T-helper 1 cell treated with Interleukin-12 subunit alpha and Interleukin-12 subunit beta and Interleukin-4 antibody, amounts not matched to agents 30 μg/mL and 1 μg/mL, for 36 hours (primary cell): Measurements from ENCODE around the gene SLC30A3.

Source experiments
- H3K27ac Mint-ChIP-seq: one replicate; pipeline ENCODE4 v1.8.0; 2021; ENCODE audit warnings: mild to moderate bottlenecking, mixed read lengths
- H3K27me3 Mint-ChIP-seq: one replicate; pipeline ENCODE4 v1.8.0; 2021; ENCODE audit warnings: low read depth, mixed read lengths
- H3K36me3 Mint-ChIP-seq: one replicate; pipeline ENCODE4 v1.8.0; 2021; ENCODE audit warnings: low read depth, mixed read lengths
- H3K4me1 Mint-ChIP-seq: one replicate; pipeline ENCODE4 v1.8.0; 2021; ENCODE audit warnings: low read depth, mixed read lengths
- H3K4me3 Mint-ChIP-seq: one replicate; pipeline ENCODE4 v1.8.0; 2021; ENCODE audit warnings: mild to moderate bottlenecking, moderate library complexity, mixed read lengths
- H3K9me3 Mint-ChIP-seq: one replicate; pipeline ENCODE4 v1.8.0; 2021; ENCODE audit warnings: mixed read lengths

Gene SLC30A3

DNA sequence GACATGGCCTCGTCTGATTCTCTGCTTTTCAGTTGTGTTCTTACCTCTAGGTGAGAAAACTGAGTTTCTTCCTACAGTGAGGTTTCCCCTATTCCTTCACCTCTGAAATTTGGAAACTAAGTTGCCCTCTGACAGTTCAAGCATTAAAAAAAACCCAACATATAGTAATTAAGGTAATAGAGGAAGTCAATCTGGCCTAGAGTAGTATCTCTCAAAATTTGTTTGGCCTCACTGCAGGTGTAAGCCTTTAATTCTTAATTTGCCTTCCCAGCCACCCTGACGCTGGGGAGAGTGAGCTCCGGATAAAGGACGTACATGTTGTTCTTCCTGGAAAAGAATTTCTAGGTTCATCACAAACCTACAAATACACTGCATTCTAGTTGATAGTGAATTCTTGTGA is 44.2 kb downstream of the SLC30A3 start:
- Mint-ChIP-seq H3K27ac (no peak overlapping the region), H3K36me3 (peaks cover 35% of the 10 kb centered on the region), H3K9me3 (no peaks in the 10 kb centered on the region), H3K4me3 (peak overlapping the region; percentile 95), H3K4me1 (peaks cover 28% of the 10 kb centered on the region), H3K27me3 (no peaks in the 10 kb centered on the region)

DNA sequence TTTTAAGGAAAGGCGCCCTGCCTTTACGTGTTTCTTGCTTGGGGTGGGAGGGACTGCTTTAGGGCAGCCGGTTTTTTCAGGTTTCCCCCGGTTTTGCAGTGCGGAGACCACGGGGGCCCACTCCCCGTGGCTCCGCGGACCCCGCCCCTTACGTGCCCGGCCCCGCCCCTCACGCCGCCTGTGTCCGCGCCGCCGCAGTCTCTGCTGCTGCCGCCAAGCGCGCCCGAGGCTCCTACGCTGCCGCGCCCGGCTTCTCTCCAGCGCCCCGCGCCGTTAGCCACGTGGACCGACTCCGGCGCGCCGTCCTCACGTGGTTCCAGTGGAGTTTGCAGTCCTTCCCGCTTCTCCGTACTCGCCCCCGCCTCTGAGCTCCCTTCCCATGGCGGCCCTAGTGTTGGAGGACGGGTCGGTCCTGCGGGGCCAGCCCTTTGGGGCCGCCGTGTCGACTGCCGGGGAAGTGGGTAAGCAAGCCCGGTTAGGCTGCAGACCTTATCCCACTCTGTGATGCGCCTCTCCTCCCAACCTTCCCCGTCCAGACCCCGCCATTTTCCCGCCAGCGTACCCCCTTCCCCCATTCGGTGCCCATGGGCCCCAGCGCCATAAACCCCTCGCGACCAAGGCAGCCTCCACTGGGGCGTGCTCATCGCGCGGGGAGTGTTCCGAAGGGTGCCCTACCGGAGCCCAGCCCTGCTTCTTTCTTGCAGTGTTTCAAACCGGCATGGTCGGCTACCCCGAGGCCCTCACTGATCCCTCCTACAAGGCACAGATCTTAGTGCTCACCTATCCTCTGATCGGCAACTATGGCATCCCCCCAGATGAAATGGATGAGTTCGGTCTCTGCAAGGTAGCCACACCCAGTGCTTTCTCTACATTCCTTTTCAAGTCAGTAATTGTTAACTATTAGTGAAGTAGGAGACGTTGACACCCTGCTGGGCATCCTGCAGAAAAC is 45.4 kb downstream of the SLC30A3 start, which contains the start of gene CAD:
TSS of gene CAD (plus strand) at position 197 of the 949 bp plus-strand sequence. CDS start at position 380, 183 bp downstream.
- peak within 1 kb of the TSS; percentile 95 for H3K4me3 Mint-ChIP-seq
- H3K4me1 Mint-ChIP-seq: peaks cover 37% of the 10 kb centered on the region
- H3K36me3 Mint-ChIP-seq: peaks cover 30% of the 10 kb centered on the region
- H3K27me3 Mint-ChIP-seq: no peaks in the 10 kb centered on the region
- no peaks in the 10 kb centered on the region for H3K9me3 Mint-ChIP-seq
- H3K27ac Mint-ChIP-seq: peak within 1 kb of the TSS; percentile 93

GRCh38 chr2:27216416-27217137 is 46.3 kb downstream of the SLC30A3 start:
- peak overlapping the region; percentile 95 for H3K4me3 Mint-ChIP-seq
- no peaks in the 10 kb centered on the region for H3K9me3 Mint-ChIP-seq
- H3K27me3 Mint-ChIP-seq: no peaks in the 10 kb centered on the region
- peaks cover 37% of the 10 kb centered on the region for H3K4me1 Mint-ChIP-seq
- H3K36me3 Mint-ChIP-seq: peaks cover 24% of the 10 kb centered on the region
- peak overlapping the region; percentile 93 for H3K27ac Mint-ChIP-seq

DNA sequence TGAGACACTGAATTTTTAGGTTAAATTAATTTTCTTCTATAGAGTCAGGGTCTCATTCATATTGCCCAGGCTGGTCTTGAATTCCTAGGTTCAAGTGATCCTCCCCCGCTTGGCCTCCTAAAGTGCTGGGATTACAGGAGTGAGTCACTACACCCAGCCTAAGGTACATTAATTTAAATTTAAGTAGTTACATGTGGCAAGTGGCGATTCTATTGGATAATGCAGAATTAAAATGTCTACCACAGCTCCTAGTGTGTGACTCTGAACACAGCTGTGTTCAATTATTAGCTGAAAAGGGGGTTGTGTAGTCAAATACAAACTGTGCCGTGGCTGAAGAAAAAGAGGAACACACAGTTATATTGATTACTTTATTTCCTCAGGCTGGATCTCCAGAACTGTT is 47.9 kb downstream of the SLC30A3 start:
- Mint-ChIP-seq H3K4me1 (peaks cover 38% of the 10 kb centered on the region), H3K9me3 (no peaks in the 10 kb centered on the region), H3K36me3 (peaks cover 14% of the 10 kb centered on the region), H3K4me3 (no peak overlapping the region), H3K27me3 (no peaks in the 10 kb centered on the region), H3K27ac (no peak overlapping the region)

DNA sequence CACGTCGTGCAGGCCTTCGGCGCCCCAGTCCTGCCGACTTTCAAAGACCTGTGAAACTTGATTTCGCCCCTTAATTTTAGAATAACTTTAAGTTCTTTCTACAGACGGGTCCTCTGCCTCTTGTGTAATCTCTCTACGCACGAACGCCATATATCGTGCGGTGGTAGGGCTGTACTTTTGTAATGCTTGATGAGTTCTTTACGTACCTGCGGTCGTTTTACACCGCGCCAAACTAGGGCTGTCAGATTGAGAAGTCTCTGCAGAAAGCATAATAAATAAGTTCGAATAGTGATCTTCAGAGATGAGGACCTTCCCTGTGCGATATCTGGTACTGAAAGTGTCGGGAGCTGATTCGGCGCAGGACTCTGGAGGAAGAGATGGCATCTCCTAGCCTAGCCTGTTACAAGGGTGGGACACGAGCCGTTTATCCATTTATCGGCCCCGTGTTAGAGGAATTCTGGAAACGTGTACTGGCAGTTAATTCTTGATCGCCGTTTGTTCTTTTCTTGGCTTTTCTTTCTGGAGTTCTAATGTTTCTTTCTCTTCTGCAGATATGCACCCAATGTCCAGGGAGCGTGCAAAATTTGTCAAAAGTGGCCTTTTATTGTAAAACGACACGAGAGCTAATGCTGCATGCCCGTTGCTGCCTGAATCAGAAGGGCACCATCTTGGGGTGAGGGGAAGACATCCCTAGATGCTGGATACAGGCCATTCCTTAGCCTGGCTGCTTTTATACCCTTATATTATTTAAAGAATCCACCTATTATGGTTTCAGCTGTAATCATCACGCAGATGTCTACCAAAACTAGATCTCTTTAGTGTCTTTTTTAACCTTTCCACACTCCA is 50.0 kb downstream of the SLC30A3 start:
- Mint-ChIP-seq H3K9me3 (no peaks in the 10 kb centered on the region), H3K27me3 (no peaks in the 10 kb centered on the region), H3K4me3 (peak overlapping the region; percentile 98), H3K27ac (peak overlapping the region; percentile 100), H3K36me3 (peaks cover 23% of the 10 kb centered on the region), H3K4me1 (peaks cover 40% of the 10 kb centered on the region)

- Mint-ChIP-seq H3K4me1 (peaks cover 38% of the 10 kb centered on the region), H3K36me3 (peaks cover 21% of the 10 kb centered on the region)
Observed at GRCh38 chr2:27211943-27212625, 50.8 kb downstream of the SLC30A3 start, which contains the start of the genes ATRAID and SLC5A6. TSS of gene ATRAID (plus strand) at chr2:27212041. CDS start at chr2:27212369, 328 bp downstream. TSS of gene SLC5A6 (minus strand) at chr2:27212268. CDS start at chr2:27207650, 4,618 bp downstream.

DNA sequence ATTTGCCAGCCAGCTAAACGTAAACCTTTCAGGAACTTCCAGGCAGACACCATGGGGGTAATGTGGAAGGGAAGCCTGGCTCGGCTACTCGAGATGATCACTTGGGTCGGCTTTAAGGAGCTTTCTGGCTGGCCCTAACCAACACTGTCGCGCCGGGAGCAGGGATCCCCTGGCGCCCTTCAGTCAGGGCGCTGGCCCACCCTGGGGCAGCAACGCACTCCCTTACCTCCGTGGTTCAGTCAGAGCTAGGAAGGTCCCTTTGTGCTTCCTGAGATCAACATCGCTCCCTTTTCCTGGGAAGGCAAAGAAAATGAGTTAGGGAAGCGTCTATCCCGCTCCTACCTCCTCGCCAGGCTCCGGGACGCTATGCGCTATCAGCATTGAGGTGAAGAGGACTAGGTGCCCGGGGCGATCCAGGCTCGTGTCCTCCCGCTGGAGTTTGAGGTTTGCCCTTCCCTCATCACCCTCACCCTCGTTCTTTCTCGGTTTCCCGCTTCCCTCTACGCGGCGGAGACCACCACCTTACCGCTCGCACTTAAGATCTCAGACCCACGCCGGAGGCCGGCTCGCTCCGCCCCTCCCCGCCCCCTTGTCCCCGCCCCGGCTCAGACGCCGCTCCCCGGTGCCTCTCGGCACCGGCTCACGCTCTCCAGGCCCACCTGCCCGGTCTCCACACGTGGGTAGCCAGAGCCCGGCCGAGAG is 51.5 kb downstream of the SLC30A3 start:
- H3K4me1 Mint-ChIP-seq: peaks cover 31% of the 10 kb centered on the region
- H3K4me3 Mint-ChIP-seq: peak overlapping the region; percentile 98
- H3K27me3 Mint-ChIP-seq: no peaks in the 10 kb centered on the region
- H3K36me3 Mint-ChIP-seq: peaks cover 18% of the 10 kb centered on the region
- no peaks in the 10 kb centered on the region for H3K9me3 Mint-ChIP-seq
- H3K27ac Mint-ChIP-seq: peak overlapping the region; percentile 89

More at GRCh38 chr2:27211943-27212625, 50.8 kb downstream of the SLC30A3 start, which contains the start of the genes ATRAID and SLC5A6:
- peak within 1 kb of the TSS; percentile 100 for H3K27ac Mint-ChIP-seq
- H3K27me3 Mint-ChIP-seq: no peaks in the 10 kb centered on the region
- peak within 1 kb of the TSS; percentile 98 for H3K4me3 Mint-ChIP-seq
- H3K9me3 Mint-ChIP-seq: no peaks in the 10 kb centered on the region

DNA sequence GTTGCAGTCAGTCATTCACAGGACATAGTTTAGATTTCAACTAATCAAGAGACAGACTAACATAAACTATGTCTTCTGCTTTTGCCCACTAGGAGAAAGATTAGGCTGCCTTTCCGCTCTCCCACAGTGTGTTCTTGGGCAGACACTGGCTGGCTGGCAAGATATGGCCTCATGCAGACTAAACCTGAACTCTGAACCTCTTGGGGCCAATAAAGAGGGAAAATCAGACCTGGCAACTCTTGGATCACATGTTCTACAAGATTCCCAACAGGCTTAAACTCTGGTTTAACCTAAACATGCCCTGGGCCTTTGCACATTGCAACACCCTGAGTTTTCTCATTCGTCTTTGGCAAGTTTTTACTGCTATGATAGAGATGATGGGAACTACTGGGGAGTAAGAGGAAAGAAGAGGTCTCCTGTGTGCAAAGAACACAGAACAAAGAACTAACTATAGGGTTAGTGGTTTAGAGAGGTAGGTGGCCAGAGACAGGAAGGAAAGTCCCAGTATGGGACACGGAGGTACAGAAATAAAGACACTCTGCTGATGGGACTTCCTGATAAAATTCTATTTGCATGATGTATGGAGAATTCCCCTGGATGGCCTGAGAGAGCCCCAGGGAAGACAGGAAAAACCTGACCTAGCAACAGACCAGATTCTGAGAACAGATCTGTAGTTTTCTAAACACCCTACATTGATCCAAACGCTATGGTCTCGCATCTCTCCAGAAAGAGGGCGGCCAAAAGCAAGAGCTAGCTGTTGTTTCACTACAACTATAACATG is 53.0 kb downstream of the SLC30A3 start:
- H3K4me3 Mint-ChIP-seq: peak overlapping the region; percentile 46
- no peaks in the 10 kb centered on the region for H3K9me3 Mint-ChIP-seq
- no peaks in the 10 kb centered on the region for H3K27me3 Mint-ChIP-seq
- H3K4me1 Mint-ChIP-seq: peaks cover 31% of the 10 kb centered on the region
- peak overlapping the region; percentile 41 for H3K27ac Mint-ChIP-seq
- H3K36me3 Mint-ChIP-seq: peaks cover 21% of the 10 kb centered on the region

- Mint-ChIP-seq H3K4me1 (peaks cover 34% of the 10 kb centered on the region), H3K27me3 (no peaks in the 10 kb centered on the region), H3K9me3 (no peaks in the 10 kb centered on the region), H3K36me3 (peaks cover 23% of the 10 kb centered on the region), H3K27ac (no peak overlapping the region), H3K4me3 (no peak overlapping the region)
Observed at GRCh38 chr2:27208486-27209050, 54.3 kb downstream of the SLC30A3 start.

DNA sequence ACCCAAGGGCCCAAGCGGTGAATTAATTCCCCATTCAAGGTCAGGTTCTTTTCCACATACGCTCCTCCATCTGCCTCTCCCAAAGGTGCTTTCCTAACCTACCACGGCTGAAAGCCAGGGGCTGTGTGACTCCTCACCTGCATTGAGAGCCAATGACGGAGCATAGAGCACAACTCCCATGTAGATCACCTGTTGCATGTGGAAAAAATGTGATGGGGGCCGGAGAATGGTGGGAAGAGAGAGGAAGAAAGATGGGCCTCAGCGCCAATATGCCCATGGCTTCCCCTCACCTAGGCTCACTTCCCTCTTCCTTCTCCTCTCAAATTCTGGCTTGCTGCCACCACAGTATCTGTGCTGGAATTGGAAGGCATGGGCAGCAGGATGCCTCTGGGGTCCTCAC is 56.5 kb downstream of the SLC30A3 start:
- Mint-ChIP-seq H3K27ac (no peak overlapping the region), H3K4me1 (peaks cover 24% of the 10 kb centered on the region), H3K9me3 (no peaks in the 10 kb centered on the region), H3K27me3 (no peaks in the 10 kb centered on the region), H3K4me3 (no peak overlapping the region), H3K36me3 (peaks cover 28% of the 10 kb centered on the region)

DNA sequence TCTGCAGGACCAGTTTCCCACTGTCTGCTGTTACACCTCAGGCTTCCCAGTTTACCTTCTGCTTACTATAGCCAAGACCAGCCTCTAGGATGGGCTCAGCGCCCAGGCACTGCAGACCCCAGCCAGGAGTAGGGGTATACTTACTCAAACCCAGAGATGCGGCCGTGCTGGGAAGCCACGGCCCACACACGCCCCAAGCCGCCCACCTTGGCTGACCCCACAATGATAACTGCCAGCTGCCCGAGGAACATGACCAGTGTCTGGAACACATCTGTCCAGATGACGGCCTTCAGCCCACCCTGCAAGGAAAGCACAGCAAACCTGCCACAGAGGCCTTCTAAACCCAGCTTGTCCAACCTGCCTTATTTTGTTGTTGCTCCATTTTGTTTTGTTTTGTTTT is 57.6 kb downstream of the SLC30A3 start:
- Mint-ChIP-seq H3K36me3 (peaks cover 28% of the 10 kb centered on the region), H3K27me3 (no peaks in the 10 kb centered on the region), H3K4me1 (peaks cover 24% of the 10 kb centered on the region), H3K27ac (no peak overlapping the region), H3K4me3 (no peak overlapping the region), H3K9me3 (no peaks in the 10 kb centered on the region)

DNA sequence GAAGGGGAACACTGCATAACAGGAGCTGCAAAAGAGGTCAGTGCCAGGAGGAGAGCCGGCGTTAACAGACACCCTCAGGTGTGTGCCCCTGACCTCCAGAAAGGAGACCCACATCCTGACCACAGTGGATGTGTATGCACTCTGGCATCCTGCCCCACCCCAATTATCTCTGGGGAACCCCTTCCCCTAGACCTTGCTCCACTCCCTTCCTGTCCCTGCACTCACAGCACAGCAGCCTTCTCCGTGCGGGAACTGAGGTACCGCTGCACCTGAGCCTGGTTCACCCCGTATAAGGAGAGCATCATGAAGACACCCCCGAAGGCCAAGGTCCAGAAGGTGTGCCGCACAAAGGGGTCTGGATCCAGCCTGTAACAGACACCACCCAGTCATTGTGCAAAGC is 58.3 kb downstream of the SLC30A3 start:
- no peaks in the 10 kb centered on the region for H3K9me3 Mint-ChIP-seq
- peaks cover 28% of the 10 kb centered on the region for H3K36me3 Mint-ChIP-seq
- peaks cover 18% of the 10 kb centered on the region for H3K4me1 Mint-ChIP-seq
- no peak overlapping the region for H3K27ac Mint-ChIP-seq
- no peak overlapping the region for H3K4me3 Mint-ChIP-seq
- H3K27me3 Mint-ChIP-seq: no peaks in the 10 kb centered on the region
